K562 (cell line): ENCODE measurements around the gene ST7. TPM values are rescaled to one million over a fixed set of nuclear protein-coding genes. Genes with fewer than 3 reads are reported as not detected.
A peak's percentile ranks its signal among the peaks of the same experiment; 100 is the strongest.

Experiments used
- ATAC-seq: fragments of 200-7000 bp; cut with Tn5 transposase; 3 replicates; pipeline ENCODE4 v1.9.1; 2020; ENCODE audit warnings: moderate library complexity
- BruUV-seq: library from RNA; stranded (reverse); fragments of 400-500 nt; replicated peaks from 2 replicates; lab custom pipeline; 2021; lab: Mats Ljungman, UMichigan
- CTCF ChIA-PET: fragments of 300-600 bp; formaldehyde crosslinking; extraction: SDS; loops from one replicate; lab custom pipeline; 2021; ENCODE audit warnings: low intra/inter-chr PET ratio; lab: Yijun Ruan, JAX
- POLR2A ChIA-PET: fragments of 300-600, 350-650 bp; sonication (Branson Sonifier 250); formaldehyde crosslinking; extraction: SDS; loops from one replicate; lab custom pipeline; 2021; ENCODE audit warnings: antibody characterized with exemption, inconsistent platforms; lab: Yijun Ruan, JAX
- DNase-seq, 4 experiments: peaks; one replicate each; pipeline versions ENCODE4 v3.0.0 to v3.0.0-alpha.2; 2011 to 2018; ENCODE audit warnings: low spot score in 3 of 4, mixed read lengths in 3 of 4; ENCODE audit errors: extremely low read depth in 1 of 4
- FAIRE-seq: peaks from 2 replicates; lab custom pipeline; 2011; peaks lifted over from hg19 to GRCh38; lab: Jason Lieb, UNC
- H2AFZ ChIP-seq: 2 replicates; pipeline ENCODE4 v1.6.0; 2011; ENCODE audit warnings: low read depth, low read length, control low read depth, inconsistent platforms
- H3K27ac ChIP-seq: fragments of 200-600 bp; 3 replicates; pipeline ENCODE4 v1.8.0; 2011; ENCODE audit warnings: low read depth, mild to moderate bottlenecking, control low read depth, inconsistent platforms, low read length, moderate library complexity, mixed read lengths; ENCODE audit errors: extremely low read depth
- H3K27me3 ChIP-seq, 2 experiments: fragments of 300-600 bp in 1 of 2; 2 replicates in 1 of 2; 3 replicates in 1 of 2; pipeline versions ENCODE4 v1.6.0 to v1.8.0; 2011; ENCODE audit warnings: inconsistent platforms in 2 of 2, low read length in 2 of 2, mild to moderate bottlenecking in 1 of 2, mixed read lengths in 1 of 2, moderate library complexity in 1 of 2; ENCODE audit not compliant: control insufficient read depth in 2 of 2, insufficient read depth in 2 of 2
- H3K36me3 ChIP-seq: fragments of 300-600 bp; 3 replicates; pipeline ENCODE4 v1.8.0; 2011; ENCODE audit warnings: mild to moderate bottlenecking, low read length, inconsistent platforms; ENCODE audit not compliant: control insufficient read depth, insufficient read depth
- H3K4me1 ChIP-seq, 2 experiments: fragments of 200-600 bp in 1 of 2; replicated peaks in 1 of 2; 2 replicates in 1 of 2; 3 replicates in 1 of 2; pipeline versions ENCODE4 v1.5.1 to v1.8.0; 2011; ENCODE audit warnings: inconsistent platforms in 2 of 2, low read length in 2 of 2, mild to moderate bottlenecking in 1 of 2, mixed read lengths in 1 of 2, moderate library complexity in 1 of 2; ENCODE audit not compliant: control insufficient read depth in 2 of 2, insufficient read depth in 2 of 2
- H3K4me2 ChIP-seq: 2 replicates; pipeline ENCODE4 v1.6.1; 2011; ENCODE audit warnings: low read length, control low read depth, inconsistent platforms, mixed read lengths; ENCODE audit not compliant: insufficient read depth
- H3K4me3 ChIP-seq: fragments of 200-600 bp; sonication (generic), shearing (Covaris generic); 2 replicates; pipeline ENCODE4 v1.5.1; 2016; ENCODE audit warnings: control low read depth, inconsistent platforms
- H3K79me2 ChIP-seq: fragments of 200-600 bp; 3 replicates; pipeline ENCODE4 v1.8.0; 2011; ENCODE audit warnings: low read length, inconsistent platforms; ENCODE audit not compliant: control insufficient read depth, insufficient read depth
- H3K9ac ChIP-seq, 2 experiments: 2 replicates each; pipeline versions ENCODE4 v1.6.0 to v1.6.1; 2011; ENCODE audit warnings: low read depth in 2 of 2, low read length in 2 of 2, control low read depth in 1 of 2, inconsistent platforms in 1 of 2, mild to moderate bottlenecking in 1 of 2, mixed read lengths in 1 of 2; ENCODE audit not compliant: insufficient read depth in 1 of 2
- H3K9me1 ChIP-seq: one replicate; pipeline ENCODE4 v1.6.0; 2011; ENCODE audit warnings: inconsistent platforms, mild to moderate bottlenecking, low read length, moderate library complexity; ENCODE audit not compliant: control insufficient read depth, insufficient read depth
- H3K9me3 ChIP-seq: replicated peaks from 2 replicates; pipeline ENCODE4 v1.5.1; 2011; ENCODE audit warnings: low read depth, low read length, inconsistent platforms; ENCODE audit not compliant: control insufficient read depth, insufficient read depth
- H4K20me1 ChIP-seq: replicated peaks from 2 replicates; pipeline ENCODE4 v1.6.1; 2011; ENCODE audit warnings: low read length, inconsistent platforms, mixed read lengths; ENCODE audit not compliant: control insufficient read depth, insufficient read depth
- ADNP ChIP-seq: fragments of 200-800 bp; sonication (Bioruptor generic); IDR thresholded peaks from 2 replicates; pipeline ENCODE4 v1.6.1; 2016; ENCODE audit warnings: missing genetic modification characterization, missing compliant biosample characterization
- HMBOX1 ChIP-seq: sonication (generic); IDR thresholded peaks from 2 replicates; pipeline ENCODE4 v1.6.1; 2016
- NR2C1 ChIP-seq, 2 experiments: fragments of 450-650 bp; IDR thresholded peaks; 2 replicates each; pipeline ENCODE4 v1.6.1; 2017; ENCODE audit warnings: mild to moderate bottlenecking in 2 of 2, antibody characterized with exemption in 1 of 2, inconsistent platforms in 1 of 2, missing compliant biosample characterization in 1 of 2, missing genetic modification characterization in 1 of 2
- NRF1 ChIP-seq, 2 experiments: fragments of 450-650 bp; IDR thresholded peaks in 1 of 2; conservative IDR thresholded peaks in 1 of 2; 2 replicates each; pipeline ENCODE4 v1.6.1; 2014; ENCODE audit warnings: mild to moderate bottlenecking in 2 of 2
- REST ChIP-seq, 2 experiments: fragments of 450-650 bp; formaldehyde crosslinking in 1 of 2; IDR thresholded peaks; 2 replicates each; pipeline versions ENCODE4 v1.4.0 to v1.6.1; 2014 to 2020; ENCODE audit warnings: mild to moderate bottlenecking in 2 of 2, borderline replicate concordance in 1 of 2, low read depth in 1 of 2
- SRF ChIP-seq, 2 experiments: fragments of 250-450, 450-650 bp in 1 of 2; sonication (Bioruptor Pico) in 1 of 2; sonication (generic) in 1 of 2; formaldehyde crosslinking; IDR thresholded peaks; 2 replicates each; pipeline versions ENCODE4 v1.5.0 to v1.5.1; 2020 to 2022; ENCODE audit warnings: mild to moderate bottlenecking in 1 of 2, missing genetic modification reagents in 1 of 2
- WGBS: fragments of 100-300 bp; shearing (Covaris generic); methylation state at CpG from one replicate; pipeline ENCODE4 v1.1.6; 2016; ENCODE audit warnings: low coverage, mixed read lengths; ENCODE audit not compliant: insufficient coverage; ENCODE audit errors: missing lambda C conversion rate; 5-methylcytosine and 5-hydroxymethylcytosine counted together
- in situ Hi-C: fragments of 300-500 bp; cut with MboI; formaldehyde crosslinking; loops from 4 replicates; pipeline ENCODE4 v1.15.0; 2018; ENCODE audit warnings: inconsistent platforms, mixed read lengths
- intact Hi-C: fragments of 100-400 bp; cut with micrococcal nuclease; formaldehyde crosslinking; loops from 2 replicates; pipeline ENCODE4 v1.14.2; 2022
- polyA plus RNA-seq, 8 experiments: library from polyadenylated mRNA; depleted of rRNA in 4 of 8; stranded (reverse) in 5 of 8; unstranded in 3 of 8; fragments of >200 nt; fragmentation: Nextera tagmentation in 2 of 8; fragmentation: Illumina TruSeq in 1 of 8; extraction: Ambion mirVana in 2 of 8; extraction: Trizol in 1 of 8; gene quantifications; 2 replicates each; pipeline versions ENCODE4 v1.2.1 to v1.2.3, GENCODE V29; 2011 to 2014; ENCODE audit warnings: inconsistent platforms in 1 of 8, missing spikeins in 1 of 8
- total RNA-seq, 7 experiments: library from RNA; depleted of rRNA in 6 of 7; stranded (reverse); fragments of >200 nt in 6 of 7; fragmentation: Illumina TruSeq in 2 of 7; extraction: Trizol in 2 of 7; gene quantifications; 2 replicates each; pipeline versions ENCODE4 v1.2.1 to v1.2.3, GENCODE V29; 2011 to 2021; ENCODE audit warnings: low replicate concordance in 1 of 7

ST7 gene
- total and polyA plus RNA-seq, 9 of the 15 experiments (the other 6 are each of a cell fraction or from before 2014, with no cell fraction given), result 23.9 to 56.3 (median 36.9) TPM

GRCh38 chr7:117012284-117012683, 59.0 kb downstream of the ST7 start (continued):
- TF ChIP-seq ADNP (peak; percentile 93), NRF1 (conservative IDR thresholded peaks at IDR 0.05 in 1 of 2, IDR thresholded peaks at IDR 0.05 in 1 of 2) (no peak)

GRCh38 chr7:117012696-117013095, 59.4 kb downstream of the ST7 start:
- no peak overlapping the region for H3K4me3 ChIP-seq
- no peaks in the 10 kb centered on the region for H3K27me3 ChIP-seq
- POLR2A ChIA-PET, result interaction anchor here (0.5 to 4.7 kb wide), 4 partner anchors 12 to 238 kb away, joined by 3 to 17 read pairs (median 3); no protein-coding TSS in a partner anchor
- 13% methylated on average over 1 of the region's 1 CpG for WGBS
- H3K9me3 ChIP-seq, result no peaks in the 10 kb centered on the region
- H3K79me2 ChIP-seq, result peaks cover 74% of the 10 kb centered on the region
- intact Hi-C loops, result loop anchor here (1.0 to 10.0 kb wide), 3 partner anchors 24 to 798 kb away; partner anchors contain the start of gene TES
- no TSS peak for BruUV-seq
- no peak overlapping the region for H3K27ac ChIP-seq
- H3K4me1 ChIP-seq, result peaks cover 7 to 65% of the 10 kb centered on the region in 2 experiments
- H4K20me1 ChIP-seq, result no peaks in the 10 kb centered on the region
- H2AFZ ChIP-seq, result no peak overlapping the region
- peak in 2 of 4 experiments; percentile 74 to 79 for DNase-seq
- FAIRE-seq, result no peak
- peak; percentile 32 for ATAC-seq
- no peaks in the 10 kb centered on the region for H3K36me3 ChIP-seq
- H3K4me2 ChIP-seq, result no peak overlapping the region
- H3K9me1 ChIP-seq, result no peaks in the 10 kb centered on the region
- in situ Hi-C loops, result no loop called here
- CTCF ChIA-PET, result interaction anchor here (0.8 to 2.5 kb wide), 2 partner anchors 23 to 82 kb away, joined by 3 to 10 read pairs; no protein-coding TSS in a partner anchor
- H3K9ac ChIP-seq, result no peak overlapping the region
- peak; percentile 46; the same call in 1 of the 2 replicates for TF ChIP-seq REST (IDR thresholded peaks at IDR 0.05; ENCODE audit: borderline replicate concordance)
- TF ChIP-seq REST (CRISPR knock-in tag; IDR thresholded peaks at IDR 0.05; ENCODE audit: low read depth), result no peak
- peak; percentile 89 for TF ChIP-seq HMBOX1
- TF ChIP-seq SRF (CRISPR knock-in tag; IDR thresholded peaks at IDR 0.05), result 0 out of 4 replicates have a peak, but pooled peaks of 1 of the 2 experiments have one; percentile 4
- TF ChIP-seq NR2C1 (IDR thresholded peaks at IDR 0.05), result no peak
- TF ChIP-seq NR2C1 (tag; IDR thresholded peaks at IDR 0.05), result no peak
